Measurements from ENCODE around the gene PTBP3.
A peak's percentile ranks its signal among the peaks of the same experiment; 100 is the strongest.

PTBP3 gene

DNA sequence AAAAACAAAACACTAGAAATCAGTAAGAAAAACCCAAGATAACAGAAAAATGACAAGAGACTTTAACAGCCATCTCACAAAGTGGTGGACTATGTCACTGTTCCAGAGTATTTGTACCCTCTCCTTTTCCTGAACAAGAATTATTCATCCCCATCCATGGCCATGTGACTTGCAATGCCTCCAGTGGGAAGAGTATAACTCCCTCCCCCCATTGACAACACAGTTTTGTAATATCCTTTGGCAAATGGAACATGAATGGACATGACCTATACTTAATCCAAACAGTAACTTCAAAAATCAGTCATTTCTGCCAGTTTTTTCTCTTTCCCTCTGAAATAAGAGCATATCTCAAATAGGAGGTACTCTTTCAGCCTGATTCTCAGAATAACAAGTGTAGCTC, 33.9 kb downstream of the PTBP3 start:
- no peak for DNase-seq (ENCODE audit: low read depth)
- TF ChIP-seq, protein P1, sequence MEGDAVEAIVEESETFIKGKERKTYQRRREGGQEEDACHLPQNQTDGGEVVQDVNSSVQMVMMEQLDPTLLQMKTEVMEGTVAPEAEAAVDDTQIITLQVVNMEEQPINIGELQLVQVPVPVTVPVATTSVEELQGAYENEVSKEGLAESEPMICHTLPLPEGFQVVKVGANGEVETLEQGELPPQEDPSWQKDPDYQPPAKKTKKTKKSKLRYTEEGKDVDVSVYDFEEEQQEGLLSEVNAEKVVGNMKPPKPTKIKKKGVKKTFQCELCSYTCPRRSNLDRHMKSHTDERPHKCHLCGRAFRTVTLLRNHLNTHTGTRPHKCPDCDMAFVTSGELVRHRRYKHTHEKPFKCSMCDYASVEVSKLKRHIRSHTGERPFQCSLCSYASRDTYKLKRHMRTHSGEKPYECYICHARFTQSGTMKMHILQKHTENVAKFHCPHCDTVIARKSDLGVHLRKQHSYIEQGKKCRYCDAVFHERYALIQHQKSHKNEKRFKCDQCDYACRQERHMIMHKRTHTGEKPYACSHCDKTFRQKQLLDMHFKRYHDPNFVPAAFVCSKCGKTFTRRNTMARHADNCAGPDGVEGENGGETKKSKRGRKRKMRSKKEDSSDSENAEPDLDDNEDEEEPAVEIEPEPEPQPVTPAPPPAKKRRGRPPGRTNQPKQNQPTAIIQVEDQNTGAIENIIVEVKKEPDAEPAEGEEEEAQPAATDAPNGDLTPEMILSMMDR (IDR thresholded peaks at IDR 0.05; ENCODE audit: low read depth, low read length, missing control alignments), result no peak
- H3K4me3 ChIP-seq (ENCODE audit: low read depth, low read length), result no peak overlapping the region
- in situ Hi-C loops (cut with HindIII; ENCODE audit: low sequenced_read_pairs), result no loop called here

DNA sequence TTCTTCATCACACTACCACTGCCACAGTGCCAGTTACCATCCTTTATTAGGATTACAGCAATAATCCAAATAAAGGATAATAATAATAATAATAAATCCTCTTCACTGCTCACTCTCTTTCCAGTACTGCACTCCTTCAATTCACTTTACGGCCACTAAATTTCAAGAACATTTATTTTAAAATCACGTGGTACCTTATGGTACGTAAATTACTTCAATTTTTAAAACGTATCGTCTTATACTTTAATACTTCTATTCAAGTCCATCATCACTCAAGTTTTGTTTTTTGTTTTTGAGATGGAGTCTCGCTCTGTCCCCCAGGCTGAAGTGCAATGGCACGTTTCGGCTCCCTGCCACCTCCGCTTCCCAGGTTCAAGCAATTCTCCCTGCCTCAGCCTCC, 36.5 kb downstream of the PTBP3 start:
- TF ChIP-seq, protein P1 (IDR thresholded peaks at IDR 0.05; ENCODE audit: low read depth, low read length, missing control alignments), result no peak
- no peak for DNase-seq (ENCODE audit: low read depth)
- in situ Hi-C loops (cut with HindIII; ENCODE audit: low sequenced_read_pairs), result no loop called here
- no peak overlapping the region for H3K4me3 ChIP-seq (ENCODE audit: low read depth, low read length)

DNA sequence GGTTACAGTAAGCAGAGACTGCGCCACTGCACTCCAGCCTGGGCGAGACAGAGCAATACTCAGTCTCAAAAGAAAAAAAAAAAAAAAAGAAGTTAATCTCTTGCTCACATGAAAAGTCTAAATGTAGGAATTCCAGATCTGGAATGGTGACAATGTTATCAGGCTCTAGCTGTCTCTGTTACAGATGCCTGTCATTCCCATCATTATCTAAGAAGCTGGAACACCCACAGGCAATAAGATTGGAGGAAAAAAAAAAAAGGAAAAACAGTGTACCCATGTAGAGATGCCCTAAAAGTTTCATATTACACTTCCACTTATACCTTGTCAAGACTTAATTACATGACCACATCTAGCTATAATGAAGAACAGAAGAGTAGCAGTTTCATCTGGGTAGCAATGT, 38.2 kb downstream of the PTBP3 start:
- no peak overlapping the region for H3K4me3 ChIP-seq (ENCODE audit: low read depth, low read length)
- TF ChIP-seq, protein P1 (IDR thresholded peaks at IDR 0.05; ENCODE audit: low read depth, low read length, missing control alignments), result no peak
- in situ Hi-C loops (cut with HindIII; ENCODE audit: low sequenced_read_pairs), result no loop called here
- DNase-seq (ENCODE audit: low read depth), result no peak

DNA sequence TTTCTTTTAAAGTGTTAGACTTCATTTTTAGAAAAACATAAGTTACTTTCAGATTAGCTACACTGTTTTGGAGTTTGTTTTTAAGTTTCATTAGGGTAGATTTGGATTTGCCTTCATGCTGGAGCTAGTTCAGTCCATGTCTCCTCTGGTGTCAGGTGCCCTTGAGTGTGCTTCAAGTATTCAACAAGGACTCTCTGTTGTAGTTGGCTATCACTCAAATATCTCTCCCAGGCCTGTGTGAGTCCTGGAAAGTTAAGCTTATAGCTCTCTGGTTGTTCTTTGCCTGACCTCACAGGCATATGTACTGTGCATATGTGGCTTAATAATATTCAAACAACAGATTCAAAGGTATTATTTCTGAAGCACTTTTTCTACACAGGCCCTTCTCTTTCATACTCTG, 45.4 kb downstream of the PTBP3 start:
- peak; percentile 5 for DNase-seq (ENCODE audit: low read depth)
- in situ Hi-C loops (cut with HindIII; ENCODE audit: low sequenced_read_pairs), result no loop called here
- no peak overlapping the region for H3K4me3 ChIP-seq (ENCODE audit: low read depth, low read length)
- TF ChIP-seq, protein P1 (IDR thresholded peaks at IDR 0.05; ENCODE audit: low read depth, low read length, missing control alignments), result no peak

DNA sequence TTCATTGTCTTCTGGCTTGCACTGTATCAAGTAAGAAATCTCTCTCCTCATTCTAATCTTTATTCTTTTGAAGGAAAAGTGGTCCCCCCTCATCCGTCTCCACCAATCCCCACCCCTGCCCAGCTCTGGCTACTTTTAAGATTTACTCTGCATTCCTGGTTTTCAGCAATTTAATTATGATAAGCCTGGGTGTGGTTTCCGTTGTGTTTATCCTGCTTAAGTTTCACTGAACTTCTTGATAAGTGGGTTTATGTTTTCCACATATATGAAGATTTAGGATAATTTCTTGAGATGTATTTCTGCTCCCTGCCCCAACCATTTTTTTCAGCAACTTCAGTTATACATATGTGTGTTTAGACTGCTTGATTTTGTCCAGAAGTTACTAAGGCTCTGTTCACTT, 46.5 kb downstream of the PTBP3 start:
- in situ Hi-C loops (cut with HindIII; ENCODE audit: low sequenced_read_pairs), result no loop called here
- no peak for DNase-seq (ENCODE audit: low read depth)
- H3K4me3 ChIP-seq (ENCODE audit: low read depth, low read length), result no peak overlapping the region
- TF ChIP-seq, protein P1 (IDR thresholded peaks at IDR 0.05; ENCODE audit: low read depth, low read length, missing control alignments), result no peak

DNA sequence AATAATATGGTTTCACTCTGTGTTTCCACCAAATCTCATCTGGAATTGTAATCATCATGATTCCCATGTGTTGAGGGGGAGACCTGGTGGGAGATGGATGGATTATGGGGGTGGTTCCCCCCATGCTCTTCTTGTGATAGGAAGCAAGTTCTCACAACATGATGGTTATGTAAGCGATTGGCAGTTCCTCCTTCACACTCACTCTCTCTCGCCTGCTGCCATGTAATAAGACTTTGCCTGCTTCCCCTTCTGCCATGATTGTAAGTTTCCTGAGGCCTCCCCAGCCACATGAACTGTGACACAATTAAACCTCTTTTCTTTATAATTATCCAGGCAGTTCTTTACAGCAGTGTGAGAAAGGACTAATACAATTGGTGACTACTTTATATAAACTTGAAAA, 48.4 kb downstream of the PTBP3 start:
- in situ Hi-C loops (cut with HindIII; ENCODE audit: low sequenced_read_pairs), result no loop called here
- no peak for DNase-seq (ENCODE audit: low read depth)
- TF ChIP-seq, protein P1 (IDR thresholded peaks at IDR 0.05; ENCODE audit: low read depth, low read length, missing control alignments), result no peak
- no peak overlapping the region for H3K4me3 ChIP-seq (ENCODE audit: low read depth, low read length)
